Activated effector memory CD4-positive, alpha-beta T cell treated with anti-CD3 and anti-CD28 coated beads, Interleukin-2, amount 50 U/mL, for 16 hours (primary cell): ENCODE measurements around the gene ITGA3.

ENCODE experiments used
- DNase-seq: peaks from one replicate; pipeline ENCODE4 v3.0.0-alpha.2; 2020

Gene ITGA3

GRCh38 chr17:50133028-50133768 lies 77.3 kb downstream of the ITGA3 start:
- no peak for DNase-seq

GRCh38 chr17:50133769-50134099 lies 77.8 kb downstream of the ITGA3 start:
- DNase-seq: no peak

GRCh38 chr17:50134206-50135110 lies 78.5 kb downstream of the ITGA3 start:
- DNase-seq: no peak

GRCh38 chr17:50135316-50136095 lies 79.6 kb downstream of the ITGA3 start:
- no peak for DNase-seq

GRCh38 chr17:50136096-50136687 lies 80.3 kb downstream of the ITGA3 start:
- DNase-seq: no peak

GRCh38 chr17:50137042-50137441 lies 81.1 kb downstream of the ITGA3 start:
- DNase-seq: no peak

- no peak for DNase-seq
These were observed 83.4 kb downstream of the ITGA3 start for GRCh38 chr17:50139185-50139783.
